OCI-LY7 (cell line): ENCODE data around the gene MESD.

ENCODE experiments used
- CTCF ChIP-seq: fragments of 200-600 bp; sonication (generic); conservative IDR thresholded peaks from 2 replicates; pipeline ENCODE4 v1.5.1; 2014; ENCODE audit warnings: mild to moderate bottlenecking, antibody characterized with exemption, low read length, moderate library complexity, mixed read lengths
- EZH2phosphoT487 ChIP-seq: fragments of 200-600 bp; sonication (generic); IDR thresholded peaks from 2 replicates; pipeline ENCODE4 v1.6.1; 2018; ENCODE audit warnings: low read depth, borderline replicate concordance, mild to moderate bottlenecking, mixed run types, antibody characterized with exemption, low read length, moderate library complexity, mixed read lengths

- TF ChIP-seq CTCF (no peak), EZH2phosphoT487 (no peak)
Measured at GRCh38 chr15:80992441-80992840, 2.8 kb upstream of the MESD start.
